Uterus (tissue), 4 donors: ENCODE data around the gene CRIM1. TPM values are rescaled to one million over a fixed set of nuclear protein-coding genes. Genes with fewer than 3 reads are reported as not detected.
A peak's percentile ranks its signal among the peaks of the same experiment; 100 is the strongest.

Source experiments
- DNase-seq, 2 donors: peaks; one replicate each; pipeline ENCODE4 v3.0.0-alpha.2; 2019 to 2020
- H3K27ac ChIP-seq, 2 donors: fragments of 200-600 bp; sonication (generic); 1 replicate in 1 of 2; 2 replicates in 1 of 2; pipeline ENCODE4 v1.5.1; 2016 to 2018
- H3K27me3 ChIP-seq, 2 donors: fragments of 200-600 bp; sonication (generic); one replicate each; pipeline ENCODE4 v1.5.1; 2018 to 2019; ENCODE audit warnings: control low read depth in 1 of 2
- H3K36me3 ChIP-seq, 2 donors: fragments of 200-600 bp; sonication (generic); one replicate each; pipeline ENCODE4 v1.5.1; 2019; ENCODE audit warnings: control low read depth in 1 of 2
- H3K4me1 ChIP-seq, 2 donors: fragments of 200-600 bp; sonication (generic); one replicate each; pipeline ENCODE4 v1.5.1; 2018 to 2019; ENCODE audit warnings: control low read depth in 1 of 2
- H3K4me3 ChIP-seq, 2 donors: fragments of 200-600 bp; sonication (generic); 1 replicate in 1 of 2; 2 replicates in 1 of 2; pipeline ENCODE4 v1.5.1; 2018 to 2019; ENCODE audit warnings: mild to moderate bottlenecking in 1 of 2
- H3K9me3 ChIP-seq, 2 donors: fragments of 200-600 bp; sonication (generic); one replicate each; pipeline ENCODE4 v1.5.1; 2019; ENCODE audit warnings: control low read depth in 1 of 2
- POLR2A ChIP-seq, 2 donors: fragments of 450-650 bp; IDR thresholded peaks; one replicate each; pipeline ENCODE4 v1.6.1; 2016; ENCODE audit warnings: antibody characterized with exemption in 2 of 2, mild to moderate bottlenecking in 1 of 2, moderate library complexity in 1 of 2
- intact Hi-C: fragments of 100-400 bp; cut with DNase I; formaldehyde crosslinking; loops from one replicate; pipeline ENCODE4 v1.15.1; 2023; ENCODE audit warnings: low total_unique reads
- total RNA-seq, 4 donors: library from RNA; depleted of rRNA in 3 of 4; stranded (reverse); fragments of >200 nt in 3 of 4; gene quantifications; one replicate each; pipeline versions ENCODE4 v1.1.0 to v1.2.4, GENCODE V29; 2014 to 2023
- TF ChIP-seq, protein P1 (sequence below), 4 experiments: fragments of 200-600 bp in 2 of 4; fragments of 450-650 bp in 2 of 4; sonication (generic) in 2 of 4; IDR thresholded peaks; one replicate each; pipeline ENCODE4 v1.5.1; 2016 to 2019; ENCODE audit warnings: antibody characterized with exemption in 4 of 4, mild to moderate bottlenecking in 2 of 4, moderate library complexity in 1 of 4
- donor health status: DM: yes; HTN: yes; CAD: no.

The CRIM1 gene
- total RNA-seq, 4 donors from 2014 or later, result 51.2 to 168 (median 66.6) TPM

DNA sequence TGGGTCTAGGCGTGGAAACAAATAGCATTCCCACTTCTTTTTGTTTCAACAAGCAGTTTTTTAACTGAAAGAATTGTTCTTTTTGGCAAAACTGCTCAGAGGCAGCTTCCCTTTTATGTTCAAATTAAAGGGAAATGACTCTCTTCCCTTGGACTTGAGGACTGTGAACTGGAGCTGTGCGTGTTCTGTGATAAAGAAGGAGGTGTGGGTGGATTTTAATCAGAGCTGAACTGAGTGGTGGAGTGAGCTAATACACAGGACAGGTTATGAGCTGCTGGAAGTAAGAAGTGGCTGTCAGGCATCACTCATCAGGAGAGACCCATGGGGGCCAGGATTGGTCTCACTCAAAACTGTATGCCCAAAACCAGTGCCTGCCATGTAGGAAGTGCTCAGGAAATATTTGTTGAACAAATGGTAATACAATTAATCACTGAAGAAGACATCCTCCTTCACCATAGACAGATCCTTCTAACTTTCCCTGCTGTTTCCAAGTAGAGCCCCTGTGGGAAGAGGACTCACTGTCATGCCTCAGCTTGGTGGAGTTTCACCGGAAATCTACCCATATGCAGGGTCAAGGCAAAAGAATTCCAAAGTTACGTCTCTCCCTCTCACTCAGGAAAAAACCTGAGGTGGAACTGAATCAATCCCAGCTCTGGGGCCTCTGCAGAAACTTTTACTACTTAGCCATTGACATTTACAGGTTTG lies 186.5 kb downstream of the CRIM1 start:
- intact Hi-C loops, result no loop called here
- Histone ChIP-seq H3K27me3 (no peaks in the 10 kb centered on the region), H3K4me3 (no peak overlapping the region), H3K36me3 (no peaks in the 10 kb centered on the region), H3K4me1 (no peaks in the 10 kb centered on the region), H3K9me3 (no peaks in the 10 kb centered on the region), H3K27ac (peak overlapping the region; percentile 0 to 36)
- DNase-seq, result no peak
- TF ChIP-seq, protein P1, sequence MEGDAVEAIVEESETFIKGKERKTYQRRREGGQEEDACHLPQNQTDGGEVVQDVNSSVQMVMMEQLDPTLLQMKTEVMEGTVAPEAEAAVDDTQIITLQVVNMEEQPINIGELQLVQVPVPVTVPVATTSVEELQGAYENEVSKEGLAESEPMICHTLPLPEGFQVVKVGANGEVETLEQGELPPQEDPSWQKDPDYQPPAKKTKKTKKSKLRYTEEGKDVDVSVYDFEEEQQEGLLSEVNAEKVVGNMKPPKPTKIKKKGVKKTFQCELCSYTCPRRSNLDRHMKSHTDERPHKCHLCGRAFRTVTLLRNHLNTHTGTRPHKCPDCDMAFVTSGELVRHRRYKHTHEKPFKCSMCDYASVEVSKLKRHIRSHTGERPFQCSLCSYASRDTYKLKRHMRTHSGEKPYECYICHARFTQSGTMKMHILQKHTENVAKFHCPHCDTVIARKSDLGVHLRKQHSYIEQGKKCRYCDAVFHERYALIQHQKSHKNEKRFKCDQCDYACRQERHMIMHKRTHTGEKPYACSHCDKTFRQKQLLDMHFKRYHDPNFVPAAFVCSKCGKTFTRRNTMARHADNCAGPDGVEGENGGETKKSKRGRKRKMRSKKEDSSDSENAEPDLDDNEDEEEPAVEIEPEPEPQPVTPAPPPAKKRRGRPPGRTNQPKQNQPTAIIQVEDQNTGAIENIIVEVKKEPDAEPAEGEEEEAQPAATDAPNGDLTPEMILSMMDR (IDR thresholded peaks at IDR 0.05), result no peak
- no peak for TF ChIP-seq POLR2A (IDR thresholded peaks at IDR 0.05)

DNA sequence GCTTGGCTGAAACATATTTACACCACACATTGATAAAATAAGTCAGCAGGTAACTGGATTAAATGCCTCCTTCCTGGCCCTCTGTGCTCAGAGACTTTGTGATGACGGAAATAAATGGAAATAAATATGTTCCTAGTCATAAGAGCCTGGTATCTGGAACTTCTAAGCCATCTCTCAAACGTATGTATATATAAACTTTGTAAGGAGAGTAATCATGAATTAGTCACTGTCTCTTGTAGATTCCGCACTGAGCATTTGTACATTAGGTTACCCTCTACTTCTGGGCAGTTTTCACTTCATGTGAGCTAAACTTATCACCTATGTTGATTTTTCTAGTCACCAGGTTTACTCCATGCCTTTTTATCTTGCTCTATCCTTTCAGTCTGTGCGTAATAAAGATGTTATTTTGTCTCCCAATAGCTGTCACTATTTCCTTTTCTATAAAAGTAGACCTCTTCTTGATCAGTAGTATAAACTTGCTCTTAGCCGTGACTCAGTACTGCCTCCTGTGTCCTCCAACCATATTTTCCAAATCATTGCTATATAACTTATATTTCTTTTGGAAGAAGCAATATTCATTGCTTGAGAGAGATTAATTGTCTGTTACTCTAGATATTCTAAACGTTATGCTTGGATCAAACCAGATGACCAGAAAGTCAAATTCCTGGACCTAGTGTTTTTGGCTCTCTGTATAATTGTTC lies 189.2 kb downstream of the CRIM1 start:
- Histone ChIP-seq H3K27ac (no peak overlapping the region), H3K4me1 (peaks cover 0 to 3% of the 10 kb centered on the region in 2 donors), H3K27me3 (no peaks in the 10 kb centered on the region), H3K36me3 (no peaks in the 10 kb centered on the region), H3K9me3 (no peaks in the 10 kb centered on the region), H3K4me3 (no peak overlapping the region)
- intact Hi-C loops, result no loop called here
- TF ChIP-seq POLR2A (IDR thresholded peaks at IDR 0.05), result no peak
- TF ChIP-seq, protein P1 (IDR thresholded peaks at IDR 0.05), result no peak
- no peak for DNase-seq

DNA sequence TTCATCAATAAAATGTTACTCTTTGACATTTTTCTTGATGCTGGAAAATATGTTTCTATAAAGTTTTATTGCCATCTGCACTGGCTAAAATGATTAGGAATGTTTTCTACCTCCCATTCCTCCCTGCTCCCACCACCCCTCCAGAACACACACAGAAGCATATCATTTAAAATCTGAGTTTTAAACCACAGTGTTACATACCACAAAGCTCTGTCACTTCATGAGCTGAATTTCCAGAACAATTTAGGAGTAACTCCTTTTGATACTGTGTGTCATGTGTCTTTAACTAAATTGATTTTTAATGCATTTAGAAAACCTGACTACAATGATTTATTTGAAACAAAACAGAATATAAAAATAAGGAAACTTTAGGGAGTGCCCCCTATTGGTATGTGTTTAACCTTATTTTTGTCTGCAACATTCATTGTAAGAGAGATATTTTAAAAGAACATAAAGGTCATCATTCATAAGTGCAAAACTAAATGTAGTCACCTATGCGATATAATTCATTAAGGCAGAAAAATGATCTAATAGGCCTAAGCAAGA lies 190.4 kb downstream of the CRIM1 start:
- intact Hi-C loops, result no loop called here
- H3K27ac ChIP-seq, result no peak overlapping the region
- H3K4me3 ChIP-seq, result no peak overlapping the region
- no peaks in the 10 kb centered on the region for H3K27me3 ChIP-seq
- no peaks in the 10 kb centered on the region for H3K9me3 ChIP-seq
- TF ChIP-seq, protein P1 (IDR thresholded peaks at IDR 0.05), result no peak
- no peak for TF ChIP-seq POLR2A (IDR thresholded peaks at IDR 0.05)
- no peak for DNase-seq
- peaks cover 0 to 3% of the 10 kb centered on the region in 2 donors for H3K4me1 ChIP-seq
- H3K36me3 ChIP-seq, result no peaks in the 10 kb centered on the region

DNA sequence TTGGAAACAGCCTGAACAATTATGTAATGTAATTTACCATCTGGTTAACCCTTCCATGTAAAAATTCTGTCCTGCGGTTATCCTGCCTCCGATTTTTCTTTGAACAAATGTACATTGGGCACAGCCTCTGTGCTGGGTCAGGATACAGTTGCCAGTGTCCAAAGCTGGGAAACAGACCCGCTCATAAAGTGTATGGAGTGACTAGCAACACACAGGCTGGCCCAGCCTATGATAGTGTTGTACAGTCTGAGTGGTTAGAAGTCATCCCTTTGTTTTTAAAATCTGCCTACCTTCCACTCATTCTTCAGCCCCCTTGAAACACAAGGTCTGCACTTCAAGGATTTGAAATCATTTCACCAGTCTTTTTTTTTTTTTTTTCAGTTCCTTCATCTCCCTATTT lies 192.3 kb downstream of the CRIM1 start:
- Histone ChIP-seq H3K36me3 (no peaks in the 10 kb centered on the region), H3K4me1 (peaks cover 0 to 3% of the 10 kb centered on the region in 2 donors), H3K27me3 (no peaks in the 10 kb centered on the region), H3K27ac (no peak overlapping the region), H3K4me3 (no peak overlapping the region), H3K9me3 (no peaks in the 10 kb centered on the region)
- intact Hi-C loops, result no loop called here
- TF ChIP-seq, protein P1 (IDR thresholded peaks at IDR 0.05), result no peak
- TF ChIP-seq POLR2A (IDR thresholded peaks at IDR 0.05), result no peak
- no peak for DNase-seq

DNA sequence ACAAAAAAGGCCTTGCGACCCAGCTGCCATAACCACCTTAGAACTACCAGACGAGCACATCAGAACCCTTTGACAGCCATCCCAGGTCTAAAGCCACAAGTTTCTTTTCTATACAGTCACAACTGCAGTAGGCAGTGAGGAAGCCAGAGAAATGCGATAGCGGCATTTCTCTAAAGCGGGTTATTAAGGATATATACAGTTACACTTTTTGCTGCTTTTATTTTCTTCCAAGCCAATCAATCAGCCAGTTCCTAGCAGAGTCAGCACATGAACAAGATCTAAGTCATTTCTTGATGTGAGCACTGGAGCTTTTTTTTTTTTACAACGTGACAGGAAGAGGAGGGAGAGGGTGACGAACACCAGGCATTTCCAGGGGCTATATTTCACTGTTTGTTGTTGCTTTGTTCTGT lies 193.6 kb downstream of the CRIM1 start:
- intact Hi-C loops, result no loop called here
- Histone ChIP-seq H3K4me1 (peaks cover 0 to 3% of the 10 kb centered on the region in 2 donors), H3K27me3 (no peaks in the 10 kb centered on the region), H3K9me3 (no peaks in the 10 kb centered on the region), H3K27ac (peak overlapping the region; percentile 37 to 57), H3K4me3 (no peak overlapping the region), H3K36me3 (no peaks in the 10 kb centered on the region)
- TF ChIP-seq, protein P1 (IDR thresholded peaks at IDR 0.05), result no peak
- no peak for TF ChIP-seq POLR2A (IDR thresholded peaks at IDR 0.05)
- DNase-seq, result no peak
